Measurements from ENCODE around the gene TMEM106B.

The TMEM106B gene

DNA sequence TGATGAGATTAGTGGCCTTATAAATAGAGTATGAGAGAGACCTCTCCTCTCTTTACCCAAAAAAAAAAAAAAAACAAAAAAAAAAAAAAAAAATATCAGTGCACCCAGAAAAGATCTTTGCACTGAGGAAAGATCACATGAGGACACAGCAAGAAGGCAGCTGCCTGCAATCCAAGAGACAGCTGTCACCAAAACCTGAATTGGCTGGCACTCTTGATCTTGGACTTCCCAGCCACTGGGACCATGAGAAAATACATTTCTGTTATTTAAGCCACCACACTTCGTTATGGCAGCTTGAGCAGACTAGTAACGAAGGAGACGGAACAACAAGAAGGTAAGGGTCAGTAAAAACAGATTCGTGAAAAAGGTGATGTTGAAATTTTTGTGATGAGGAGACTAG is 47.0 kb downstream of the TMEM106B start:
- TF ChIP-seq LEF1 (IDR thresholded peaks at IDR 0.05; ENCODE audit: borderline replicate concordance) (no peak), FOXA1 (IDR thresholded peaks at IDR 0.05) (no peak), L3MBTL2 (conservative IDR thresholded peaks at IDR 0.05) (no peak), FOXK2 (IDR thresholded peaks at IDR 0.05) (no peak), ARNT (IDR thresholded peaks at IDR 0.05) (no peak), NFRKB (IDR thresholded peaks at IDR 0.05) (no peak), BHLHE40 (IDR thresholded peaks at IDR 0.05; ENCODE audit: borderline replicate concordance) (no peak), ELF4 (IDR thresholded peaks at IDR 0.05) (no peak), SP1 (IDR thresholded peaks at IDR 0.05) (no peak), CTBP1 (IDR thresholded peaks at IDR 0.05; ENCODE audit: borderline replicate concordance) (no peak), HDGF (IDR thresholded peaks at IDR 0.05; ENCODE audit: borderline replicate concordance) (no peak), FOXM1 (IDR thresholded peaks at IDR 0.05; ENCODE audit: borderline replicate concordance) (no peak), TARDBP (IDR thresholded peaks at IDR 0.05) (no peak), SUZ12 (IDR thresholded peaks at IDR 0.05) (no peak), ZNF384 (IDR thresholded peaks at IDR 0.05) (no peak)
- TF ChIP-seq, protein P1, sequence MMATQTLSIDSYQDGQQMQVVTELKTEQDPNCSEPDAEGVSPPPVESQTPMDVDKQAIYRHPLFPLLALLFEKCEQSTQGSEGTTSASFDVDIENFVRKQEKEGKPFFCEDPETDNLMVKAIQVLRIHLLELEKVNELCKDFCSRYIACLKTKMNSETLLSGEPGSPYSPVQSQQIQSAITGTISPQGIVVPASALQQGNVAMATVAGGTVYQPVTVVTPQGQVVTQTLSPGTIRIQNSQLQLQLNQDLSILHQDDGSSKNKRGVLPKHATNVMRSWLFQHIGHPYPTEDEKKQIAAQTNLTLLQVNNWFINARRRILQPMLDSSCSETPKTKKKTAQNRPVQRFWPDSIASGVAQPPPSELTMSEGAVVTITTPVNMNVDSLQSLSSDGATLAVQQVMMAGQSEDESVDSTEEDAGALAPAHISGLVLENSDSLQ (IDR thresholded peaks at IDR 0.05), result no peak
- no peak for DNase-seq (ENCODE audit: extremely low spot score)
- ChIA-PET CTCF (no interaction called here), POLR2A (interaction anchor here (0.5 kb wide), 1 partner anchor 47 kb away, joined by 3 read pairs; the partner anchor contains the start of gene TMEM106B)

DNA sequence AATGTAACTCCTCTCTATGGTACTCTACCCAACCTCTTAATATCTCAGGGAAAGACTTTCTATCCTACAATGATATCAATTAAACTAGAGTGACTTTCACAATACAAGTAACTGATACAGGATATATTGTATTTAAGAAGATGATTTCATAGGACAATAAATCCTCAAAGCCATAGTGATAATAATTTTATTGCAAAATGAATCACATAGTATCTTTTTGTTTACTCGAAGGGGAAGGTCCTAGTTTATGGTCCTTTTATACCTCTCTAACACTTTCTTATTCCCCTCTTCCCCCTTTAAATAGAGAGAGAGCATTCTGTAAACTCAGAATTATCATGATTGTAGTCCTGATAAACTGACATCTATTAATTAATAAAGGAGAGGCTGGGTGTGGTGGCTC is 56.4 kb downstream of the TMEM106B start:
- ChIA-PET POLR2A (no interaction called here), CTCF (no interaction called here)
- TF ChIP-seq LEF1 (IDR thresholded peaks at IDR 0.05; ENCODE audit: borderline replicate concordance) (no peak), FOXK2 (IDR thresholded peaks at IDR 0.05) (no peak), BHLHE40 (IDR thresholded peaks at IDR 0.05; ENCODE audit: borderline replicate concordance) (no peak), HDGF (IDR thresholded peaks at IDR 0.05; ENCODE audit: borderline replicate concordance) (no peak), FOXA1 (IDR thresholded peaks at IDR 0.05) (no peak), L3MBTL2 (conservative IDR thresholded peaks at IDR 0.05) (no peak), TARDBP (IDR thresholded peaks at IDR 0.05) (no peak), NFRKB (IDR thresholded peaks at IDR 0.05) (no peak), CTBP1 (IDR thresholded peaks at IDR 0.05; ENCODE audit: borderline replicate concordance) (no peak), FOXM1 (IDR thresholded peaks at IDR 0.05; ENCODE audit: borderline replicate concordance) (no peak)
- TF ChIP-seq, protein P1 (IDR thresholded peaks at IDR 0.05), result no peak
- DNase-seq (ENCODE audit: extremely low spot score), result no peak

DNA sequence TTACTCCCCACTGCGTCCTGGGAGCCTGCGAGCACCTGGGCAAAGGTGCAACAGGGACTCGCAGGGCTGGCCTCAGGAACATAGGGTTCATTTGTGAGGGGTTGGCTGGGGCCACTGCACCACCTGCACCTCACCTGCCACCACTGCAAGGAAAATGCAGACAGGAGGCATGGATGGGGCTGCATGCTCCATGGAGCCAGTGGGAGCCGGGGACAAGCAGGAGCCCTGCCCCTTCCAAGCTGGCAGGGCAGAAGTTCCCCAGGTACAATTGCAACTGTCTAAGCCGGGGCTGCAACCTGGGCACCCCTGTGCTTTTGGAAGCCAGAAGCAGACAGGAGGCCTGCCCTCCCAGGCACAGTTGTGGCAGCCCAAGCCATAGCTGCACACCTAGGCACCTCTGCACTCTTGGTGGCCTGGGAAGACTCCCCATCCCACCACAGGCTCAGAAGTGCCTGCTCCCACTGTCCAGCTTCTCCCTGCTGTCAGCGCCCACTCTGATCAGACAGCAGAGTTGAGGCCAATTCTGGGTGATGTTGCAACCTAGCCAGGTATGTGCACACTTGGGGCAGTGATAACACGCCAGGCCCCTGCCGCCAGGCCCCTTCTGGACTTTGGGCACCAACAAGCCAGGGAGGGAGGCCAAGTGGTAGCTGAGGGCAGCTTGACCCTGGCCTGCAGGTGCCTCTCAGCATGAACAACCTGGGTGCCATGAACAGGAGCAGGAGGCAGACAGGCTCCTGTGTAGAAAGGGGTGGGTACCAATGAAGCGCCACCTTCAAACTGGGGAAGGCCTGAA is 58.2 kb downstream of the TMEM106B start:
- DNase-seq (ENCODE audit: extremely low spot score), result no peak
- ChIA-PET POLR2A (no interaction called here), CTCF (interaction anchor here (0.7 kb wide), 1 partner anchor 11 kb away, joined by 3 read pairs; no protein-coding TSS in a partner anchor)
- no peak for TF ChIP-seq ELF4 (IDR thresholded peaks at IDR 0.05)
- TF ChIP-seq NFRKB (IDR thresholded peaks at IDR 0.05), result no peak
- no peak for TF ChIP-seq ZNF384 (IDR thresholded peaks at IDR 0.05)
- TF ChIP-seq CTBP1 (IDR thresholded peaks at IDR 0.05; ENCODE audit: borderline replicate concordance), result no peak
- TF ChIP-seq HDGF (IDR thresholded peaks at IDR 0.05; ENCODE audit: borderline replicate concordance), result no peak
- TF ChIP-seq BHLHE40 (IDR thresholded peaks at IDR 0.05; ENCODE audit: borderline replicate concordance), result no peak
- TF ChIP-seq FOXM1 (IDR thresholded peaks at IDR 0.05; ENCODE audit: borderline replicate concordance), result no peak
- no peak for TF ChIP-seq FOXK2 (IDR thresholded peaks at IDR 0.05)

DNA sequence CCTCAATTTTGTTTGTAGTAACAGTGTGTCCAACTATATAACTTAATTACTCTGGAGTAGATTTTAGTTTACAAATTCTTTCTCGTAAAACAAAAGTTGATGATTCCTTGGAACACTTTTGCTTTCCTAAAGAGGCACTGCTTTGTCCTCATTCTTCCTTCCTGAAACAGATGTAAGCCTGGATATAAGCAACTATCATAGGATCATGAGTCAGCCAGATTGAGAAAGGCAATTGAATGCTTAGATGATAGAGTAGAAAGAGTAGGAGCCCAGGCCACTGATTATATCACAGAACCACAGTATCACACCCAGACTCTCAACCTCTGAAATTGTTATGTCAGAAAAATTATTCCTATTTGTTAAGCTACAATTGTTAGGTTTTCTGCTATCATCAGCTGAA is 69.9 kb downstream of the TMEM106B start:
- no peak for DNase-seq (ENCODE audit: extremely low spot score)
- CTCF ChIA-PET, result no interaction called here
- POLR2A ChIA-PET, result no interaction called here

DNA sequence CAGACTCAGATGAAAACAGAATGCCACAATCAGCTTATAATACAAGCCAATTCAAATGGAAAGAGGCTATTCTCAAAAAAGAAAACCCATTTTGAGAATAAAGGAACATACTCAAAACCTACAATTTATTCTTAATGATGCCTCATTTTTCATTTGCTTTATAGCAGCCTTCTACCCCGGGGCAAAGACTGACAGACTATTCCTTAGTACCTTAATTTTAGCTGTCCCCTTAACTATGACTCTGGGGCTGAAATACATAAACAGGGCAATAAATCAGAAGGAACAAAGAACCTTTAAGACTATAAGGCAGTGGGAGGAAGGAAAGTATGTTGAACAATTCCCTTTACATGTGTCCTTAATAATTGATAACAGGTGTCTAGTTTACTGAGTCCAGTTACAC is 76.8 kb downstream of the TMEM106B start:
- POLR2A ChIA-PET, result no interaction called here
- no peak for TF ChIP-seq NFRKB (IDR thresholded peaks at IDR 0.05)
- CTCF ChIA-PET, result no interaction called here

More for the DNA sequence above, 69.9 kb downstream of the TMEM106B start:
- TF ChIP-seq ARNT (IDR thresholded peaks at IDR 0.05) (no peak), CTBP1 (IDR thresholded peaks at IDR 0.05; ENCODE audit: borderline replicate concordance) (no peak), BHLHE40 (IDR thresholded peaks at IDR 0.05; ENCODE audit: borderline replicate concordance) (no peak), SP1 (IDR thresholded peaks at IDR 0.05) (no peak), LEF1 (IDR thresholded peaks at IDR 0.05; ENCODE audit: borderline replicate concordance) (no peak)

DNA sequence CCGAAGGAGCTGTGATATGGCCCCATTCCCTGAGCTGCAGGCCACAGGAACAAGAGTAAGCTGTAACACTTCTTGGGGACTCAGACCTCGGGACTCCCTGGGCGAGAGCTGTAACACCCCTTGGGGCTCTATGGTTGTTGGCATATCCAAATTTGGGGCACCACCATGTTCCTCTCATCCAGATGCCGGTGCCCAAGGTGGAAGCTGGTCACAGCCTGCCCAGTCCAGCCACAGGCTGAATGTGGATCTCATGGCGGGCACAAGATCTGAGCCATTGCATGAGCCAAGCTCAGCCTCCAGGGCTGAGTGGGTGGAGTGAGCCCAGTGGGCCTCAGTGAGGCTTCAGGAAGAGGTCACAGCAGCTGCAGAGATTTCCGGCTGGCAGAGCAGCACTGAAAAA is 78.9 kb downstream of the TMEM106B start:
- POLR2A ChIA-PET, result no interaction called here
- no peak for DNase-seq (ENCODE audit: extremely low spot score)
- no peak for TF ChIP-seq ELF4 (IDR thresholded peaks at IDR 0.05)
- no peak for TF ChIP-seq FOXM1 (IDR thresholded peaks at IDR 0.05; ENCODE audit: borderline replicate concordance)
- TF ChIP-seq L3MBTL2 (conservative IDR thresholded peaks at IDR 0.05), result no peak
- TF ChIP-seq HDGF (IDR thresholded peaks at IDR 0.05; ENCODE audit: borderline replicate concordance), result no peak
- no peak for TF ChIP-seq TARDBP (IDR thresholded peaks at IDR 0.05)
- TF ChIP-seq, protein P1 (IDR thresholded peaks at IDR 0.05), result no peak
- no peak for TF ChIP-seq NFRKB (IDR thresholded peaks at IDR 0.05)
- TF ChIP-seq CTBP1 (IDR thresholded peaks at IDR 0.05; ENCODE audit: borderline replicate concordance), result no peak
- TF ChIP-seq LEF1 (IDR thresholded peaks at IDR 0.05; ENCODE audit: borderline replicate concordance), result no peak
- TF ChIP-seq FOXK2 (IDR thresholded peaks at IDR 0.05), result no peak
- CTCF ChIA-PET, result no interaction called here

More for the DNA sequence above, 76.8 kb downstream of the TMEM106B start:
- DNase-seq (ENCODE audit: extremely low spot score), result no peak

All from HEK293T (cell line).